Ovary (tissue), 9 donors: Measurements from ENCODE around the gene DES. TPM values are rescaled to one million over a fixed set of nuclear protein-coding genes. Genes with fewer than 3 reads are reported as not detected.

ENCODE experiments used
- DNase-seq, 5 donors: peaks; one replicate each; pipeline ENCODE4 v3.0.0-alpha.2; 2019 to 2020
- H3K27ac ChIP-seq, 2 donors: fragments of 200-600 bp; one replicate each; pipeline versions ENCODE4 v1.5.1 to v1.8.0; 2019 to 2022
- H3K27me3 ChIP-seq: fragments of 200-600 bp; one replicate; pipeline ENCODE4 v1.8.0; 2022
- H3K36me3 ChIP-seq: fragments of 200-600 bp; sonication (generic); one replicate; pipeline ENCODE4 v1.5.1; 2019
- H3K4me1 ChIP-seq: one replicate; pipeline ENCODE4 v1.8.1; 2013; ENCODE audit warnings: mild to moderate bottlenecking, moderate library complexity; ENCODE audit not compliant: insufficient read depth
- H3K4me3 ChIP-seq: fragments of 200-600 bp; sonication (generic); one replicate; pipeline ENCODE4 v1.5.1; 2017
- H3K9me3 ChIP-seq, 2 donors: fragments of 200-600 bp in 1 of 2; sonication (generic) in 1 of 2; one replicate each; pipeline versions ENCODE4 v1.5.1 to v1.8.1; 2013 to 2019; ENCODE audit warnings: mild to moderate bottlenecking in 1 of 2, moderate library complexity in 1 of 2
- CTCF ChIP-seq, 3 donors: fragments of 450-650 bp in 2 of 3; fragments of 200-600 bp in 1 of 3; IDR thresholded peaks; one replicate each; pipeline versions ENCODE4 v1.5.1 to v1.8.0; 2016 to 2022; ENCODE audit warnings: antibody characterized with exemption in 3 of 3, mild to moderate bottlenecking in 1 of 3
- EP300 ChIP-seq: sonication (generic); formaldehyde crosslinking; IDR thresholded peaks from one replicate; pipeline ENCODE4 v1.6.1; 2017; ENCODE audit warnings: antibody characterized with exemption
- POLR2A ChIP-seq: fragments of 450-650 bp; IDR thresholded peaks from one replicate; pipeline ENCODE4 v1.6.1; 2017; ENCODE audit warnings: antibody characterized with exemption, mild to moderate bottlenecking, moderate library complexity
- WGBS, 3 donors: extraction: QIAGEN DNeasy Blood & Tissue Kit in 1 of 3; methylation state at CpG; one replicate each; pipeline versions ENCODE4 v1.1.5 to v1.1.7; 2013 to 2017; 5-methylcytosine and 5-hydroxymethylcytosine counted together
- intact Hi-C, 4 donors: fragments of 100-400 bp; cut with DNase I; formaldehyde crosslinking; loops; one replicate each; pipeline versions ENCODE4 v1.11.0 to v1.15.1; 2022 to 2023
- polyA plus RNA-seq, 2 donors: library from polyadenylated mRNA; stranded (reverse); fragments of 200-250 nt in 1 of 2; fragments of 350-450 nt in 1 of 2; fragmentation: Illumina TruSeq in 1 of 2; extraction: RNeasy Lipid Tissue Mini Kit (QIAGEN cat#74804) in 1 of 2; gene quantifications; one replicate each; pipeline ENCODE4 v1.2.3, GENCODE V29; 2013 to 2014
- total RNA-seq, 7 donors: library from RNA; depleted of rRNA in 2 of 7; stranded (reverse); fragments of >200 nt in 2 of 7; fragmentation: NEBNext Ultra II Directional in 3 of 7; extraction: Animal tissue kit (Norgen Biotek cat#: 25700) in 3 of 7; gene quantifications; one replicate each; pipeline versions ENCODE4 v1.1.0 to v1.2.4, GENCODE V29; 2016 to 2023
- donor health status: DM: no; HTN: no; CAD: no; lungs with moderate emphysema.
- donor health status: DM: no; HTN: no; CAD: no.
- donor health status: Bipolar disorder and iron deficiency.
- donor health status: DM: yes; HTN: yes; CAD: no.
- donor health status: DM: no; HTN: no; CAD: no.
- donor health status: DM: yes; HTN: yes; CAD: no.

Gene DES
- total and polyA plus RNA-seq, 9 donors = 86.5 to 1,061 (median 184) TPM

DNA sequence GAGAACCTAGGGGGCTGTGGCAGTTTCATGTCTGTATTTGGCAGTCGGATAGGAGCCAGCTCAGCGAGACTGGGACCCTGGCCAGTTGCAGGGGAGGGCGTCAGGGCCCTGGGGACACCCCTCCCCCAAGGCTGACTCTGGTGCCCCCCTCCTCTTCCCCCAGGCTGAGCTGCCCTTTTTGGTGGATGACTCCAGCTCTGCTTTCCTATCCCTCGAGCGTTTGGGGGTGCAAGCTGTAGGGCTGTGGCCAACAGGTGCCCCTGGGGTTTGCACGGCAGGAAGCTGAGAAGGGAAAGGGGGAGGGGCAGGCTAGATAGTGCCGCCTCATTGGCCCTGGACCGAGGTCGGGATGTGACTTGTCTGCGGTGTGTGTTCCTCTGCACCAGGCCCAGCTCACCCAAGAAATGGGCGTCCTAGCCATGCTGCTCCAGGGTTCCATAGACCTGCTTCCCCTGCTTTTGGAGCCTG lies 42.9 kb downstream of the DES start:
- Histone ChIP-seq H3K36me3 (no peaks in the 10 kb centered on the region), H3K4me3 (peak overlapping the region; percentile 16), H3K4me1 (peaks cover 17% of the 10 kb centered on the region), H3K27ac (peak overlapping the region in 1 of 2 donors; percentile 69), H3K9me3 (no peaks in the 10 kb centered on the region), H3K27me3 (no peaks in the 10 kb centered on the region)
- TF ChIP-seq CTCF (IDR thresholded peaks at IDR 0.05) = no peak
- TF ChIP-seq POLR2A = no peak
- TF ChIP-seq EP300 = no peak
- 16 to 28% (median 21%) methylated on average over 11 of the region's 11 CpGs for WGBS, 3 donors
- intact Hi-C loops = loop anchor here in 1 of 4 donors (5.0 kb wide), 1 partner anchor 54 kb away; no protein-coding TSS in a partner anchor
- DNase-seq = peak; percentile 58 to 80 (median 77)

DNA sequence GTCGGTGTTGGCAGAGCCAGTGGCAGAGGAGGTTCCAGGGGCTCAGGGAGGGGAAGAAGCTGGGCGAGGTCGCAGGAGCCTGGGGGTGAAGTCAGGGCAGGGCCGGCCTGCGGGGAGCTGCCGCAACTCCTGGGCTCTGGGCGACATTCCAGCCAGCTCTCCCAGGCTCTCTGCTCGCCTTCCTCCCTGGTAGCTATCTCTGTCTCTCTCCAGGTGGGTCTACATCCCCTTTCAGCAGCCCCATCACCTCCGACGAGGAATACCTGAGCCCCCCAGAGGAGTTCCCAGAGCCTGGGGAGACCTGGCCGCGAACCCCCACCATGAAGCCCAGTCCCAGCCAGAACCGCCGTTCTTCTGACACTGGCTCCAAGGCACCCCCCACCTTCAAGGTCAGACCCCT lies 43.5 kb downstream of the DES start:
- intact Hi-C loops = loop anchor here in 1 of 4 donors (5.0 kb wide), 1 partner anchor 54 kb away; no protein-coding TSS in a partner anchor
- TF ChIP-seq EP300 (no peak), POLR2A (no peak), CTCF (IDR thresholded peaks at IDR 0.05) (no peak)
- WGBS, 3 donors = 85 to 86% (median 85%) methylated on average over 14 of the region's 14 CpGs
- H3K36me3 ChIP-seq = no peaks in the 10 kb centered on the region
- no peaks in the 10 kb centered on the region for H3K27me3 ChIP-seq
- H3K4me3 ChIP-seq = no peak overlapping the region
- peak in 1 of 5 donors; percentile 44 for DNase-seq
- H3K4me1 ChIP-seq = peaks cover 17% of the 10 kb centered on the region
- H3K9me3 ChIP-seq = no peaks in the 10 kb centered on the region
- peak overlapping the region in 1 of 2 donors; percentile 69 for H3K27ac ChIP-seq

DNA sequence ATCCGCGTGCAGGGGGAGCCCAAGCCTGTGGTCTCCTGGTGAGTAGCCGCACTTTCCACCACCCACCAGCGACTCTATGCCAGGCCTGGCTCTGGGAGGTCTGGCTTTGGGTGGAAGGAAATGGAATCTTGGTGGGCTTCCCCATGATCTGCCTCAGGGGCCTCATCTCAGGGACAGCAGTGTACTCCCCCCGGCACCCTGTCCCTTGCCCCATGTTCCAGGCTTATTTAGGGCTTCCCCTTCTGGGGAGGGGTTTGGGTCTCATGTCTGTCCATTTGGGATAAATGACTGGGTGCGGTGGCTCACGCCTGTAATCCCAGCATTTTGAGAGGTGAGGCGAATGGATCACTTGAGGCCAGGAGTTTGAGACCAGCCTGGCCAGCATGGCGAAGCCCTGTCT lies 44.2 kb downstream of the DES start:
- no peaks in the 10 kb centered on the region for H3K36me3 ChIP-seq
- peaks cover 16% of the 10 kb centered on the region for H3K4me1 ChIP-seq
- no peaks in the 10 kb centered on the region for H3K9me3 ChIP-seq
- WGBS, 3 donors = 91 to 94% (median 94%) methylated on average over 9 of the region's 9 CpGs
- DNase-seq = peak in 1 of 5 donors; percentile 7
- intact Hi-C loops = loop anchor here in 1 of 4 donors (5.0 kb wide), 1 partner anchor 55 kb away; no protein-coding TSS in a partner anchor
- no peak overlapping the region for H3K4me3 ChIP-seq
- no peak overlapping the region for H3K27ac ChIP-seq
- TF ChIP-seq EP300 (no peak), POLR2A (no peak), CTCF (IDR thresholded peaks at IDR 0.05) (no peak)
- H3K27me3 ChIP-seq = no peaks in the 10 kb centered on the region

DNA sequence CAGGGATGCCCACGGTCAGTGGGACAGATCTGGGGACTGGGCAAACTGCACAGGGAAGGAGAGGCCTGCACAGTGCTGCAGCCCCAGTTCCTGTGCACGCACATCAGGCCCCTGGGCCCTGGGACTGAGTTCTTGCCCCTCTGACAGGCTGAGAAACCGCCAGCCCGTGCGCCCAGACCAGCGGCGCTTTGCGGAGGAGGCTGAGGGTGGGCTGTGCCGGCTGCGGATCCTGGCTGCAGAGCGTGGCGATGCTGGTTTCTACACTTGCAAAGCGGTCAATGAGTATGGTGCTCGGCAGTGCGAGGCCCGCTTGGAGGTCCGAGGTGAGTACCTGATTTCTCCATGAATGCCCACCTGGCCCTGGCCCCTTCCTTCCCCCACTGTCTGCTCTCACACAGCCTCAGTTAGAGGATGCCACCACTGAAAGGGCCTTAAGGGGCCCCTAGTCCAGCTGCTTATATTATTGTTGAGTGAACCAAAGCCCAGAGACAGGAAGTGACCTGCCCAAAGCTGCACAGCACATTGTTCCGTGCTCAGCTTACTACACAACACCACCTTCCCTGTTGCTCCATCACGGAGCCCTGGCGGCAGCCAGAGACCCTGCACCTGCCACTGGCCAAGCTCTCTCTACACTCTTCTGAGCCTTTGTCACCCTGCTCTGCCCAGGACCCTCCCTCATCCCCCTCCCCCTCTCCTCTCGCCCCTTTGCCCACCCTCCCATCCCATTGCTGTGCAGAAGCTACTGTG lies 46.3 kb downstream of the DES start:
- H3K36me3 ChIP-seq = no peaks in the 10 kb centered on the region
- H3K27me3 ChIP-seq = no peaks in the 10 kb centered on the region
- no peak overlapping the region for H3K4me3 ChIP-seq
- H3K27ac ChIP-seq = no peak overlapping the region
- TF ChIP-seq POLR2A = no peak
- no peak for TF ChIP-seq EP300
- TF ChIP-seq CTCF (IDR thresholded peaks at IDR 0.05) = no peak
- intact Hi-C loops = loop anchor here in 1 of 4 donors (5.0 kb wide), 1 partner anchor 57 kb away; no protein-coding TSS in a partner anchor
- no peaks in the 10 kb centered on the region for H3K9me3 ChIP-seq
- WGBS, 3 donors = 88 to 94% (median 89%) methylated on average over 21 of the region's 21 CpGs
- DNase-seq = peak in 1 of 5 donors; percentile 6
- H3K4me1 ChIP-seq = peaks cover 15% of the 10 kb centered on the region
